Psoas muscle (tissue), 8 donors: ENCODE results near the gene UNC45B. TPM values are rescaled to one million over a fixed set of nuclear protein-coding genes. Genes with fewer than 3 reads are reported as not detected.

Source experiments
- ATAC-seq, 4 donors: fragments of 200-7000 bp; cut with Tn5 transposase; one replicate each; pipeline ENCODE4 v1.9.1; 2020; ENCODE audit warnings: moderate library complexity in 3 of 4, mild to moderate bottlenecking in 2 of 4
- DNase-seq, 2 donors: peaks; one replicate each; pipeline ENCODE4 v3.0.0-alpha.2; 2020
- H3K27ac ChIP-seq: fragments of 200-600 bp; one replicate; pipeline ENCODE4 v1.8.0; 2022
- H3K27me3 ChIP-seq, 3 donors: fragments of 200-600 bp in 1 of 3; one replicate each; pipeline versions ENCODE4 v1.6.1 to v1.8.0; 2013 to 2022; ENCODE audit warnings: low read length in 2 of 3, mild to moderate bottlenecking in 2 of 3, moderate library complexity in 1 of 3; ENCODE audit not compliant: insufficient read depth in 3 of 3
- H3K36me3 ChIP-seq, 2 donors: fragments of 200-600 bp in 1 of 2; one replicate each; pipeline versions ENCODE4 v1.6.1 to v1.8.0; 2013 to 2022; ENCODE audit warnings: low read depth in 1 of 2, mild to moderate bottlenecking in 1 of 2, moderate library complexity in 1 of 2; ENCODE audit not compliant: insufficient read depth in 1 of 2
- H3K4me1 ChIP-seq: fragments of 200-600 bp; one replicate; pipeline ENCODE4 v1.8.0; 2022
- H3K4me3 ChIP-seq: fragments of 200-600 bp; one replicate; pipeline ENCODE4 v1.8.0; 2022; ENCODE audit warnings: mild to moderate bottlenecking
- H3K9me3 ChIP-seq: fragments of 200-600 bp; one replicate; pipeline ENCODE4 v1.8.0; 2022
- WGBS, 3 donors: extraction: QIAGEN DNeasy Blood & Tissue Kit; methylation state at CpG; one replicate each; pipeline versions ENCODE4 v1.1.6 to v1.1.7; 2013; 5-methylcytosine and 5-hydroxymethylcytosine counted together
- intact Hi-C, 2 donors: fragments of 100-400 bp; cut with DNase I; formaldehyde crosslinking; loops; one replicate each; pipeline versions ENCODE4 v1.11.0 to v1.14.2; 2022
- polyA plus RNA-seq, 3 donors: library from polyadenylated mRNA; stranded (reverse); fragments of 200-250 nt; gene quantifications; one replicate each; pipeline ENCODE4 v1.2.3, GENCODE V29; 2013
- total RNA-seq, 4 donors: library from RNA; stranded (reverse); fragmentation: NEBNext Ultra II Directional in 2 of 4; extraction: Animal tissue kit (Norgen Biotek cat#: 25700) in 2 of 4; gene quantifications; one replicate each; pipeline versions ENCODE4 v1.2.1 to v1.2.4, GENCODE V29; 2021 to 2023
- TF ChIP-seq, protein P1 (sequence below): fragments of 200-600 bp; IDR thresholded peaks from one replicate; pipeline ENCODE4 v1.8.0; 2022; ENCODE audit warnings: antibody characterized with exemption
- donor health status: healthy with polysubstance abuse.
- donor health status: DM: no; HTN: no; CAD: no; lungs with moderate emphysema.
- donor health status: Bipolar disorder and iron deficiency.
- donor health status: healthy.
- donor health status: DM: yes; HTN: yes; CAD: no.
- donor health status: DM: no; HTN: no; CAD: no.
- donor health status: DM: no; HTN: no; CAD: no.
- donor health status: DM: yes; HTN: yes; CAD: no.

UNC45B gene
- total and polyA plus RNA-seq, 7 donors: 6.2 to 395 (median 109) TPM

DNA sequence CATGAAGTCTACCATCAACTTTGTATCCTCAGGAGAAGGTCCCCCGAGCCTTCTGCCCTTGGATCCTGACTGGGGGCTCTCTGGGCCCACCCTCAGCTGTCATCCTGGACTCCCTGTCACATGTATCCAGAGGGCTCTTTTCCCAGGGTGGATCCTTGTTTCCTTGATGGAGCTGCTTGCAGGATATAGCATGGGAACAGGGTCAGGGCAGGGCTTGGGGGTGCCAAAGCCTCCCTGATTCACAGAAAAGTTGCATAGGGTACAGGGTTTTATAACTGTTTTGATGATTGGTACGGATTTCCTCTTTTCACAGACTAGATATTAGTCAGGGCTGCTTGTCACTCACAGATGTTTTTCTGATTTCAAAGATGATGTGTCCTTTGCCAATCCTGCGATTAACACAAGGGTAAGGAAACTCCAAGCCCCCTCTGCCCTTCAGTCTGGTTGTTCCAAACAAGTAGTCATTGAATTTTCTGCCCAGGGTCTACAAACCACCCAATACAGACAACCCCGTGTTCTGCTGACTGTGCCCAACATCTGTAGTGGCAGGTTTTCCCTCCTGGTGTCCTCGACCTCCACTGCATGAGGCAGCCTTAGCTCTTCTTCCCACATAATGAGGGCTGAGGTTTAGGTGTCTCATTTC, 67.1 kb downstream of the UNC45B start:
- intact Hi-C loops: loop anchor here in 1 of 2 donors (10.0 kb wide), 1 partner anchor 420 kb away; no protein-coding TSS in a partner anchor
- DNase-seq (no peak), ATAC-seq (no peak)
- TF ChIP-seq, protein P1, sequence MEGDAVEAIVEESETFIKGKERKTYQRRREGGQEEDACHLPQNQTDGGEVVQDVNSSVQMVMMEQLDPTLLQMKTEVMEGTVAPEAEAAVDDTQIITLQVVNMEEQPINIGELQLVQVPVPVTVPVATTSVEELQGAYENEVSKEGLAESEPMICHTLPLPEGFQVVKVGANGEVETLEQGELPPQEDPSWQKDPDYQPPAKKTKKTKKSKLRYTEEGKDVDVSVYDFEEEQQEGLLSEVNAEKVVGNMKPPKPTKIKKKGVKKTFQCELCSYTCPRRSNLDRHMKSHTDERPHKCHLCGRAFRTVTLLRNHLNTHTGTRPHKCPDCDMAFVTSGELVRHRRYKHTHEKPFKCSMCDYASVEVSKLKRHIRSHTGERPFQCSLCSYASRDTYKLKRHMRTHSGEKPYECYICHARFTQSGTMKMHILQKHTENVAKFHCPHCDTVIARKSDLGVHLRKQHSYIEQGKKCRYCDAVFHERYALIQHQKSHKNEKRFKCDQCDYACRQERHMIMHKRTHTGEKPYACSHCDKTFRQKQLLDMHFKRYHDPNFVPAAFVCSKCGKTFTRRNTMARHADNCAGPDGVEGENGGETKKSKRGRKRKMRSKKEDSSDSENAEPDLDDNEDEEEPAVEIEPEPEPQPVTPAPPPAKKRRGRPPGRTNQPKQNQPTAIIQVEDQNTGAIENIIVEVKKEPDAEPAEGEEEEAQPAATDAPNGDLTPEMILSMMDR: no peak
- Histone ChIP-seq H3K9me3 (no peaks in the 10 kb centered on the region), H3K27ac (no peak overlapping the region), H3K4me3 (no peak overlapping the region), H3K36me3 (no peaks in the 10 kb centered on the region), H3K4me1 (no peaks in the 10 kb centered on the region), H3K27me3 (no peaks in the 10 kb centered on the region)
- 49 to 58% (median 49%) methylated on average over 5 of the region's 5 CpGs for WGBS, 3 donors

DNA sequence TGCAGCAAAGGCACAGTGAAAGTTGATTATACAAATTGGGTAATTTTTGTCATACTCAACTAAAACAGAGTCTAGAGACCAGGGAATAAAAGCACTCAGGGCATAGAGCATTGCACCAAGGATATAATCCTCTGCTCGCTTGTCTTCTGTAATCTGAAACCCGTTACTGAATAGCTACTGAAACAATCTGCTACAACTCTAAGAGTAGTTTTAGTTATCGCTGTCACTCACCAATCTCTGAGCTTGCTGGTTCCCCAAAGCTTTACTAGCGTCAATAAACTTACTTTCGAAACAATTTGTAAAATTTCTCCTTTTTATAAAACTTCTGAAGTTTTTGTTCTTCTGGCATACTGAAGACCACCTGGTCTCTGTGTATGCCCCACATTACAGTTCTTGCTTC, 69.5 kb downstream of the UNC45B start:
- Histone ChIP-seq H3K36me3 (no peaks in the 10 kb centered on the region), H3K4me3 (no peak overlapping the region), H3K4me1 (no peaks in the 10 kb centered on the region), H3K27ac (no peak overlapping the region), H3K27me3 (no peaks in the 10 kb centered on the region), H3K9me3 (no peaks in the 10 kb centered on the region)
- ATAC-seq: no peak
- WGBS, 3 donors: 37 to 39% (median 37%) methylated on average over 5 of the region's 5 CpGs
- DNase-seq: no peak
- TF ChIP-seq, protein P1: no peak
- intact Hi-C loops: loop anchor here in 1 of 2 donors (10.0 kb wide), 1 partner anchor 422 kb away; no protein-coding TSS in a partner anchor

DNA sequence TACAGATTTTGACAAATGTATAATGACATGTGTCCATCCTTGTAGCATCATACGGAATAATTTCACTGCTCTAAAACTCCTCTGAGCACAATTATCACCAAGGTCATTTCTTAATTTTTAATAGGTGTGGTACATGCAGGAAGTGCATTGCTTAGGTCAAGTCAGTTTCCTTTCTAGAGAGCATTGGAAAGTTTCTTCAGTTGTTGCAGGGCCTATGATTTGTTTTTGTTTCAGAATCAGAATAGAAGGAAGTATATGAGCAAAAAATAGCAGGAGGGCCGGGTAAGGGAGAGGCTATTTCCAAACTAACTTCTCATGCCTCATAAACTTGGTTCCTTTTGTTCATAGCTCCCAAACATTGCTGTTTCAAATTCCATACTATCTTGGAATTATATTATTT, 71.3 kb downstream of the UNC45B start:
- H3K4me1 ChIP-seq: no peaks in the 10 kb centered on the region
- no peak overlapping the region for H3K27ac ChIP-seq
- H3K27me3 ChIP-seq: no peaks in the 10 kb centered on the region
- intact Hi-C loops: loop anchor here in 1 of 2 donors (10.0 kb wide), 1 partner anchor 424 kb away; no protein-coding TSS in a partner anchor
- no peak overlapping the region for H3K4me3 ChIP-seq
- H3K36me3 ChIP-seq: no peaks in the 10 kb centered on the region
- no peaks in the 10 kb centered on the region for H3K9me3 ChIP-seq
- 58 to 66% (median 61%) methylated on average over 2 of the region's 2 CpGs for WGBS, 3 donors
- ATAC-seq (no peak), DNase-seq (no peak)
- TF ChIP-seq, protein P1: no peak

DNA sequence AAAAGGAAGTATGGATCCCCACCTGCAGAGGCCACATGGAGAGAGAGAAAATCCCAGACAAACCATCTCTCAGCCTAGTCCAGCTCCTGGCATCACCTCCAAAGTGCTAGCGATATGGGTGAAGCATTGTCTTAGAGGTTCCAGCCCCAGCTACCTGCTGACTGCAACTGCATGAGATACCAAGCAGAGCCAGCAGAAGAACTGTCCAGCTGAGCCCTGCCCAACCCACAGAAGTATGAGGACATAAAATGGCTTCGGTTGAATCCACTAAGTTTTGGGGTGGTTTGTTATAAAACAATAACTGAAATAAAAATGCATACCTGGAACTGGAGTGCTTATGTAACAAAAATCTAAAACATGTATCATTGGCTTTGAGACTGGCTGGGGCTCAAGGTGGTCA, 74.8 kb downstream of the UNC45B start:
- no peak overlapping the region for H3K4me3 ChIP-seq
- DNase-seq (no peak), ATAC-seq (no peak)
- H3K27ac ChIP-seq: no peak overlapping the region
- no peaks in the 10 kb centered on the region for H3K27me3 ChIP-seq
- TF ChIP-seq, protein P1: no peak
- no peaks in the 10 kb centered on the region for H3K36me3 ChIP-seq
- intact Hi-C loops: no loop called here
- no peaks in the 10 kb centered on the region for H3K9me3 ChIP-seq
- H3K4me1 ChIP-seq: no peaks in the 10 kb centered on the region
- 93 to 98% (median 95%) methylated on average over 2 of the region's 2 CpGs for WGBS, 3 donors

DNA sequence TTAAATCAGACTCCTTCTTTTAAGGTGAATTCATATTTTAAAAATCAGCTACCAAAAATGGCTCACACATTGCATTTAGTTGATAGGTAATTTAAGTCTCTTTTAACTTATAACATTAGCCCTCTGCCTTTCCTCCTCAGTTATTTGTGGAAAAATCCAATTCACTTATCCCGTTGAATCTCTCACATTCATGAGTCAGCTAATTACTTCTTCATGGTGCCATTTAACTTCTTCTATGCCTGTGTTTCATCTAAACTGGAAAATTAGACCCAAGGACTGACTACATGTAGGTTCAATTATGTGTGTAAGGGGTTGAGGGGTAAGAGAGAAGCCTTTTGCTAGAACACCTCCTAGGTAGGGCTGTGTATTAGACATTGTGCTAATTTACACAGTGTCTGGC, 76.8 kb downstream of the UNC45B start:
- Histone ChIP-seq H3K4me3 (no peak overlapping the region), H3K4me1 (no peaks in the 10 kb centered on the region), H3K9me3 (no peaks in the 10 kb centered on the region), H3K27ac (no peak overlapping the region), H3K36me3 (no peaks in the 10 kb centered on the region), H3K27me3 (no peaks in the 10 kb centered on the region)
- TF ChIP-seq, protein P1: no peak
- DNase-seq (no peak), ATAC-seq (no peak)
- intact Hi-C loops: no loop called here
- WGBS, 3 donors: 8 to 23% (median 10%) methylated on average over 1 of the region's 1 CpG
